Measurements from ENCODE around the gene GRK3.

- no peak for TF ChIP-seq EZH2 (IDR thresholded peaks at IDR 0.05; ENCODE audit: low read depth)
- TF ChIP-seq CTCF (conservative IDR thresholded peaks at IDR 0.05), result no peak
Observed at GRCh38 chr22:25763239-25763777, 198.8 kb downstream of the GRK3 start.
